ENCODE results near the gene KRT86.
"Not testable (repeated sequence)": the region's sequence is repeated elsewhere in the genome, so short reads cannot be mapped to it uniquely, and the experiment has no call there.

The KRT86 gene

DNA sequence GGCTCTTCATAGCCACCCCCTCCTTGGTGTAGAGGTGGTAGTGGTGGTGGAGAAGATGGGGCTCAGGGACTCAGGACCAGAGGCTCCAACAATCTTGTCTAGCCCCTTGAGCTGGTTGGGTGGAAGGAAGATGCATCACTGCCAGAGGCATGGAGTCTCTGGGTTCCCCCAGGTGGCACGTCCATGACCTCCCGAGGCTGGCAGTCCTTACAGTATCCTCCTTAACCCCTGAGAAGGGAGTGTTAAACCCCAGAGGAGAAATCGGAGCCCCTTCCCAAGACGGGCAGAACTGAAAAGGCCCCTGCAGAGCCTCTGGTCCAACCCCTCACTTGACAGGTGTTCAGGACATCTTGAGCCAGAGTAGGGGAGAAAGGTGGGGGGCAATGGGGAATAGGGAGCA is 37.6 kb downstream of the KRT86 start:
- DNase-seq = no peak

DNA sequence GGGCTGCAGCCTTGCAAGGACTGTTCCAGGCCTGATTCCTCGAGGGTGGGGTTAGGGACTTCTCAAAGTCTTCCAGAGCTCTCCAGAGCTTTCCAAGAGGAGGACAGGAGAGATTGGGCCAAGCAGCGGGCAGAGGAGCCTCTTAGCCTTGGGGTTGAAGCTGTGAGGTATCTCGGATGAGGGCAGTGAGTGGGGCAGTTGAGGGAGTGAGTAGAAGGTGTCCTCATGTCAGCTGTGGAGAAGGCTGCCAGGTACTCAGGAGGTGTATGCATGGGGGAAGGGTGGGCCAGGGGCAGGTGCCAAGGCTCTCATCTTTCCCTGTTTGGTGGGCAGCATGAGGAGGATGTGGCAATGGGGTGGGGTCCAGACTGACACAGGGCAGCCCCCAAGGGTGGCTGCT is 39.0 kb downstream of the KRT86 start:
- no peak for DNase-seq

DNA sequence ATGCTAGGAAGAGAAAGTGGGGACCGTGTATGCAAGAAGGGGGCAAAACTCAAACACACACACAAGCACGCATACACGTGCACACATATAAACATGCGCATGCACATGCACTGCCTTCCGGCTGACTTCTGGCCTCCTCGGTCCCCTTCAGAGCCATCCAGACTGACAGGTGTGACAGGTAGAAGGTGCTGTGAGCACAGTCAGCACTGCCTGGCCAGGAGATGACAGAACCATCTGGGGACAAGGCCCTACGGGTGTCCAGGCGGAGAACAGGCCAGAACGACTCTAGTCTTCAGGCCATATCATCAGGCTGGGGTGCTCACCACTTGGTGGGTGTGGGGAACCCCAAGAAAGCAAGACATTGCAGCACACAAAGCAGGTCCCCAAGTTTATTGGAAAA is 39.5 kb downstream of the KRT86 start:
- DNase-seq = no peak

DNA sequence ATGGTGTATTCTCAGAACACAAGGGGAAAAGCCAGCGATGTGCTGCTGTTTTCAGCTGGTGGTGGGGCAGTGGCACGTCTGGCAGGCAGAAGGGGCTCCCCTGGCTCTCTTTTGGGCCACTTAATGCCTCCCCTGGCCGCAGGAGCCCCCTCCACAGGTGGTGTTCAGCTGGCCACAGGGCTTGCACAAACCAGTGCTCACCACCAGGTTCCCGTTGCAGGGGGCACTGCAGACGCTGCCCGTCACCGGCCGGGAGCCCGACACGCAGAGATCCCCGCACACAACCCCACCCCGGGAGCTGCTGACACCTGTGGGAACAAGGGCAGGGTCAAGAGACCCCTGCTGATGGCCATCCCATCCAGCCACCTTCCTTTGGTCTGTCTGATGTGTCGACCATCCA is 40.1 kb downstream of the KRT86 start:
- no peak for DNase-seq

DNA sequence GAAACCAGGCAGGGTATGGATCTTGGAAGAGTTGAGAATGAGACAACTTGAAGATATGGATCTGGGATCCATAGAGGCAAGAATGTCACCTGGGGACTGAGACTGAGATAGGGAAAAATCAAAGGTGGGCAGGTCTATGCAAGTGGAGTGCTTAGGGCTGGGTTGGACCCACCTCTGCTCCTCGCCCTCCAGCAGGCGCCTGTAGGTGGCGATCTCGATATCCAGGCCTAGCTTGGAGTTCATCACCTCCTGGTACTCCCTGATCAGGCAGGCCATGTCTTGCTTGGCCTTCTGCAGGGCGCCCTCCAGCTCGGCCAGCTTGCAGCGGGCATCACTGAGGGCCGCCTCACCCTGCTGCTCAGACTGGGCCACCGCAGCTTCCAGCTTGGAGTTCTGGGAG is 41.3 kb downstream of the KRT86 start:
- not testable (repeated sequence) for DNase-seq

DNA sequence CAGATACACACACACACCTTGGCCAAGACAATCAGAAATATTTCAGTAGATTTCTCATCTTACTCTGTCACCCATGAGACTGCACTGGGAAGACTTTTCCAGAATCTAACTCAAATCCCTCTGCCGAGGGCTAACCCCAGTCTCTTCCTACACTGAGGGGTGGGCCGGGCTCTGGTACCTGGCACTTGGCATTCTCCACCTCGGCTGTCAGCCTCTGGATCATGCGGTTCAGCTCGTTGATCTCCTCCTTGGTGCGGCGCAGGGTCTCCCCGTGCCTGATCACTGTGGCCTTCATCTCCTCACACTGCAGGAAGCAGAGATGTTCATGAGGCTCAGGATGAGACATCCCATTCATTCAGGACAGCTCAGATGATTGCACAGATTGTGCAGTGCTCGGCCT is 41.8 kb downstream of the KRT86 start:
- DNase-seq = no peak

DNA sequence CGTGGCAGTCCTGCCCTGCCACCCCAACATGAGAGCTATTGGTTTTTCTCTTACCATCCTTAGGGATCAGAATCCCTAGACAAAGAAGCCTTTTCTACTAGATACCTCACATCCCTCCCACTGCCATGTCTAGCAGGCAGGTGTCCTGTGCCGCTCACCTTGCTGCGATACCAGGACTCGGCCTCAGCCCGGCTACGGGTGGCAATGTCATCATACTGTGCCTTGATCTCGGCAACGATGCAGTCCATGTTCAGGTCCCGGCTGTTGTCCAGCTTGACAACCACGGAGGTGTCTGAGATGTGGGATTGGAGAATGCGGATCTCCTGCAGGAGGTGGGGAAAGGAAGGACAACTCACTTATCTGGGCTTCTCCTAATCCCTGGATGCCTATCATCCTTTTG is 42.3 kb downstream of the KRT86 start:
- DNase-seq = no peak

DNA sequence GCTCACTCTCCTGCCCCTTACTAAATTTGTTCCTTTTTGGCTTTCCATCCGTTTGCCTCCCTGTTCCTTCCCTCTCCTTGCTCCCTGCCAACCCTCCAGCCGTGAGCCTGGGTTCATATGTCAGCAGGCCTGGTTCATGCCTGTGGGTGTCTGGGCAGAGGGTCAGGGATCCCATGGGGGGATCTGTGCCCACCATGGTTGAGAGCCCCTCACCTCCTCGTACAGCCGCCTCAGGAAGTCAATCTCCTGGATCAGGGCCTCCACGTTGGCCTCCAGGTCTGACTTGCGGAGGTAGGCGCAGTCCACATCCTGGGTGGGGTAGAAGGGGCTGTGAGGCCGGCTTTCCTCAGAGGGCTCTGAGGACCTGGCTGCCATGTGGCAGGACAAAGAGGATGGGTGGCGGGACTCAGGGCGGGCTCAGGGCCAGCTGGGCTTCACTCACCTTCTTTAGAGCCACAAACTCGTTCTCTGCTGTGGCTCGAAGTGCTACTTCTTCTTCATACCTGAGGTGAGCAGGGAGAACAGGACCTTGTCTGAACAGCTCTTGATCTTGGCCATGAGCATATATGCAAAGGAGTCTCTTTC is 43.1 kb downstream of the KRT86 start:
- DNase-seq = no peak

DNA sequence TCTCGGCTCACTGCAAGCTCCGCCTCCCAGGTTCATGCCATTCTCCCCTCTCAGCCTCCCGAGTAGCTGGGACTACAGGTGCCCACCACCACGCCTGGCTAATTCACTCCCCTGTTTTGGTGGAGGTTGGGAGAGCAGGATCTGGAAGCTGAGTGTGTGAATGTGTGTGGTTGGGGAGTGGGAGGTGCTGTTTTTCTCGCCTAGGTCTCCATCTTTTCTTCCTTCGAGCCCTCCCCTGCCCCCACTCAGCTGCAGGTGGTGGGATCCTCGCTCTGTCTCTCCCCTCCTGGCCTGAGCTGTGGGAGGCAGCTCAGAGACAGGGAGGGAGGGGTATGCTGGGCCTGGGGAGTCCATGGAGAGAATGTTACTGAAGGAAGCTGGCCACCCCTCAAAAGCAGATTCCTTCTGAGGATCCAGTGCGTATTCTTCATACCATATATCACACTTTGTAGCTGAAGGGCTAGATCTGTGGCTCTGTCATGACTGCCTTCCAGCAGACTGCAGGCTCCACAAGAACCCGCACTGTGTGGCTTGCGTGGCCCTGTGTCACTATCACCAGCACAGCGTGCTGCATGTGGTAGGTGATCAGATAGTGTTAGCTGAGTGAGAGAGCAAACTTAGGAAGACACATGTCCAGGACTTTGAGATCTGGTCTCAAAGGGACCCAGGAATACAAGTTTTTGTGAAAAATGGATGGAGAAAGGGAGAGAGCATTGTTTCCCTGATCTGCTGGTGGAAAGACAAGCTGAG is 44.0 kb downstream of the KRT86 start:
- DNase-seq = no peak

DNA sequence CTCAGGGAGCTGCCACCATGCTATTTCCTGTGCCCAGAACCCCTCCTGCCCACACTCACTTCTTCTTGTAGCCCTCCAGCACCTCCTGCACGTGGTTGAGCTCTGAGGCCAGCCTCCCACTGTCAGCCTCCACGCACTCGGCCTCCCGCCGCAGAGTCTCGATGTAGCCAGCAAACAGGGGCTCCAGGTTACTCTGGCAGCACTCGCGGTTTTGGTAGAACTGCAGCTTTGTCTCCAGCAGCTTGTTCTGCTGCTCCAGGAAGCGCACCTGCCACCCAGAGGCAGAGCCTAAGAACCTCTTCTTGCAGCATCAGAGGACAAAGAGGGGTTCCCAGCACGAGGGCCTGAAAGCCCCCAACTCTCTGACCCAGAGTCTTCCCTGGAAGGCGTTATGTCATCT is 44.7 kb downstream of the KRT86 start:
- no peak for DNase-seq

DNA sequence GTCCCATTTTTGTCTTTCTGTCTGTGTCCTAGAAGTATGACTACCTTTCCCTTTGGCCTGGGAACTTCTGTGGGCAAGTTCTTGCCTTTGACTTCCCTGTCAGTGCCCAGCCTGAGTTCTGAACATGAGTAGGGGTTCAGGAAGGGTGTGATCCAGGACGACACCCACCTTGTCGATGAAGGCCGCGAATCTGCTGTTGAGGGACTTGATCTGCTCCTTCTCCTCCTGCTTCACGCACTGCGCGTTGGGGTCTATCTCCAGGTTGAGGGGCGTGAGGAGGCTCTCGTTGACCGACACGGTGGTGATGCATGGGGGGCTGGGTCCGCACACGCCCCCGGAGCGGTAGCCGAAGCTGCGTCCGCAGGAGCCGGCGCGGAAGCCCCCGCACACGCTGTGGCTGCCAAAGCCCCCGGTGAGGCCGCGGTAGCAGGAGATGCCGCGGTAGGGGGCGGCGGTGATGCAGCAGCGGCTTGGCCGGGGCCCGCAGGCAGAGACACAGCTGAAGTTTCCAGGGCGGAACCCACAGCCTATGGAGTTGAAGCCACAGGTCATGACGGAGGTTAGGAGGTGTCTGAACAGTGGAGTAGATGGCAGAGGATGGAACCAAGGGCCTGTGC is 46.4 kb downstream of the KRT86 start, which contains the start of gene KRT83:
Gene KRT83 (minus strand): TSS at position 615 of the 617 bp plus-strand sequence. CDS start 63 bp downstream, at position 552.
- no peak for DNase-seq

DNA sequence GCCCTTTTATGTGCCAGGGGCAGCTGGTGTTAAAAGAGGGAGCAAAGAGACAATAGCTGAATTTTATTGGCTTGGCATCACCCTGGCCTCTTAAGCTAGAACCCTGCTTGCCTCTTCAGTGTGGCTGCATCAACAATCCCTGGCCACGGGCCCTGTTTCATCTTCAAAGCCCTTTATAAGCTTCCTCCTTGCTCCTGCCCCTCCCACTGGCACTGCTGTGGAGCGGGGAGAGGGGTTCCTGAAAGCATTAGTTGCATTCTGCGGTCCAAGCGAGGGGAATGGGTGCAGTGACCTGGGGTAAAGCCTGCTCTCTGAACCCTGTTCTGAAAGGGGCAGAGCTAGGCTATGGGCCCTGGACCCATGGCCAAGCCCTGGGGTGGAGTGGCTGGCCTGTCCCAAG is 47.0 kb downstream of the KRT86 start:
- DNase-seq = peak in 24 of 56 donors; percentile 2 to 59 (median 24)

DNA sequence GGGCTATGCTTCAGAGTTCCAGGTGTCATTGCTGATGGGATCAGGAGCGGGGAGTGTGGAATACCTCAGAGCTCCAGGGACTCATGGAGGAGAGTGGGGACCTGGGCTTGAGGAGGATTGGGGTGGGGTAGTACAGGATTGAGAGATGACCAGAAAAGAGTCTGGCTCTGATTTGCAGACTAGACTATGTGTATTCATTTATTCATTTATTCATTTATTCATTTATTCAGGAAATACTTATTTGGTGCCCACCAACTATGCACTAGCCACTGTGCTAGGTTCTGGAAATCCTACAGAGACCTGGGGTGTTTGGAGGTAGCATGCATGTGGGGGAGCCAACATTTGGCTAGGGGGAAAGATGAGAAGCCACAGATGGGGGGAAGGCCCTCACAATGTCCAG is 47.6 kb downstream of the KRT86 start:
- DNase-seq = no peak

DNA sequence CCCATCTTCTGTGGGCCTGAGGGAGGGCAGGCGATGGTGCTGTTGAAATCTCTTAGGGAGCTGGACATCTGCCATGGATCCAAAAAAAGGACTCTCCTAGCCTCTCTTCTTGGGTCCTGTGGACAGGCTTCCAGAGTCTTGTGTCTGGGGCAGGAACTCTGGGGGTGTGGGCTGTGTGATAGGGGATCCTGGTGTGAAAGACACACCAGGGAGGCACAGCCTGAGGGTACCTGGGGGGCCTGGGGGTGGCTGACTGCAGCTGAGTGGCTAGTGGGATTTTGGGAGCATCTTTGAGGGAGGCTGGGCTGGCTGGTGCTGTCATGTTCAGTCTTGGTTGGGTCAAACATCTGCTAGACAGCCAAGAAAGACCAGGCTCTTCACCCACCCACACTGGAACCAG is 48.6 kb downstream of the KRT86 start:
- DNase-seq = no peak

DNA sequence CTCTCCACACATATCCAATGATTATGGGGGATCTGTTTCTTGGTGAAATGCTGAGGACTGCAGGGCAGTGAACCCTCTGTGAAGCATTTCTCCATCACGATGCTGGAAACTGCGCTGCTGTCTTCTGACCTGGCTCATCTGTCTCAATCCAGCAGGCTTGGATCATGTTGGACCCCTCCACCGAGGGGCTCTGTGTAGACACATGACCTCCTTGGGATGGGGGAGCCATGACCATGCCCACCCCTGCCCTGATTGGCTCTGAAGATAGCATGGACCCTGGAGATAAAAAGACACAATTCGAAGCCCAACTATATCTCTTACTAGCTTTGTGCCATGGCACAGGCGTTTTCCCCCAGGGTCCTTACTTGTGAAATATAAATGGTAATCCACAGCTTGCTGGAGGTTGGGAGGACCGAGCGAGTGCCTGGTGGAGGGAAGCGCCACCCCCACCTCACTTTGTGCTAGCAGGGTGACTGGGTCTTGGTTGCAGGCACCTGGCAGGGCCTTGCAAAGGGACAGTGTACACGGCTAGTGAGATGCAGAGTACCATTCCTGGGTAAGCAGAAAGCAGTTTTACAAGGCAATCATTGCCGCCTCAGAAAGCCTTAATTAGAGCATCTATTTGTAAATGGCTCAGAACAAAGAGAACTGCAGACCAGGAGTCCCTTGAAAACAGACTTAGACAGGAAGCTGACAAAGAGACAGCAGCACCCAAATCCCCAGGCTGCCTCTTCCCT is 49.1 kb downstream of the KRT86 start:
- no peak for DNase-seq

DNA sequence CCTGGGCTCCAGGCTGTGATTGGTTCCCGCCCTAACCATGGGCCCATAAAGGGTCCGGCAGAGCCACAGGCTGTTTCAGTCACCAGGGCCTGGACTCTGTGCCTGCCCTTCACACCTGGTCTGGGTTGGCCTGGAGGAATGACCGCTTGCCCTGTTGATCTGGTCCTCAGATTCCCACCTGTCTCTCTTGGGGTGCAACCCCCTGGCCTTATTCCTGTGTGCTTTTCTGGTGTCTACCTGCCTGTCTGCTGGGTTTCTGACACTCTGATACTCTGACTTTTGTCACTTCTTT is 49.7 kb downstream of the KRT86 start:
- no peak for DNase-seq

DNA sequence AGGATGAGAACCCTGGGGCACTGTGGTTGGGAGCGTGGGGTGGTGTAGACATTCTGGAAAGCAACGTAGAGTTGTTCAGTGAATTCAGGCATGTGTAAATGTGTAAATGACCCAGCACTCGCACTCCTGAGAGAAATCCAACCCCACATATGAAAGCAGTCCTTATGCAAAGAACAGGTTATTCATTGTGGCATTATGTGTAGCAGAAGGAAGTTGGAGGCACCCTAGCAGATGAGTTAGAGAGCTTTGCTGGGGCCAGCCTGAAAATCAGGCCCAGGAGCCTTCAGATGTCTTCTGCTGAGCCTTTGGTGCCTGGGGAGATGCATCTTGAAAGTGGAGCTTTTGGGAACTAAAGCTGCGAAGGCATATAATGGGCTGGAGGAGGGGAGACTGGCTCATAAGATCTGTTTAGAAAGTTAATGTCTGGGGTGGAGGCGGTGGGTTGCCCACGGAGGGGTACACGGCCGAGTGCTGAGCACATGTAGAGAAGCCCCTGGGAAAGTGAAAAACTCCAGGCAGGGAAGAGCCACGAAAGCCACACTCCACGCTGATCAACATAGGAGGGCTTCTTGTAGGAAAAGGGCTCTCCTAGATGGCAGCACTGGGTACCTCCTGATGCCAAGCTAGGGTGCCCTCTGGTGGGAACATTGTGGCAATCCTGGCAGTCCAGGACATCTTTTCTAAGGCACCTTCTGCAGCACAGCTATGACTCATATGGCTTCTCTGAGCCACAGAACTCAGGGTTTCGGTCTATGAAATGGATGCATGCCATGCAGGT is 52.8 kb downstream of the KRT86 start:
- peak in 52 of 56 donors; percentile 8 to 82 (median 44) for DNase-seq

DNA sequence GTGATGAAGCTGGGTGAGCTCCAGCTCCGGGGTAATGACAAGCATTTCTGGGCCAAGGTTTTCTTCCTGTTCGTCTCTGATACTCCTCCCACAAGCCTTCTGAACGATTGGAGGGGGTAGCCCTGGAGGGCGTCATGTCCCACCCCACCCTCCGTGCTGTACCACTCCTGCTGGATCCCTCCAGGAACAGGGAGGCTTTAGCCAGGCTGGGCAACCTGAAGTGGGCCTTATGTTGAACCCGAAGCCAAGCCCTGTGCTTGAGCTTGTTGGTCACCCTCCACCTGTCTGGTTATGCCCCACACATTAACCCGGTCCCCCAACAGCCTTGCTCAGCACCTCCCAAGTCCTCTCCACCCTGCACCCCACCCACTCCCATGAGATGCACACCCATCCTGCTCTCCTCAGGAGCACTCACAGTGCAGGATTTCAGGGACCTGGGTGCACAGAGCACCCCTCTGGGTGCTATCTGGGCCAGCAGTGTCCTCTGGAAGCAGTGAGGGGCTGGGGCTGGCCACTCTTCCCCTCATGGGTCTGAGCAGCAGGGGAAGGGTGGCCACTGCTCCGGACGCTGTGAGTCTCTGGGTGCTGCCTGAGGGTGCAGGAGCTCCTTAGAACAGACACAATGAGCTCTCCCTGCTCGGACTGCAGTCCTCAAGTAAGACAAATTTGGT is 53.5 kb downstream of the KRT86 start:
- no peak for DNase-seq

DNA sequence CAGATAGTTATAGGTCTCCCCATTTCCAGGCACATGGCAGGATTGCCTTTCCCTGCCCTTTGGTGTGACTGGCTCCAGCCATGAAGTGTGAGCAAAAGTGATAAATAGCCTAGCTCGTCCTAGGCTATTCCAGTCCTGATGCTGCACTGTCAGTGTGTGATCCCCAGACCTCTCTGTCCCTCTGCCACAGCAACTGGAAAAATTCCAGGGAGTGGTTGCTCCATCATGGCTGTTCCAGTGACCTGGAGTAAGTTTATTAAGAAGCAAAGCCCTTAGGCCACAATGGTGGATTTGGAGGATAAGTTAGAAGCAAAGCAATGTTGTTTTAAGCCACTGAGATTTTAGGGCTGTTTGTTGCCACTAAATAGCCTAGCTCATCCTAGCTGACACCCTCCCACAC is 56.6 kb downstream of the KRT86 start:
- no peak for DNase-seq

DNA sequence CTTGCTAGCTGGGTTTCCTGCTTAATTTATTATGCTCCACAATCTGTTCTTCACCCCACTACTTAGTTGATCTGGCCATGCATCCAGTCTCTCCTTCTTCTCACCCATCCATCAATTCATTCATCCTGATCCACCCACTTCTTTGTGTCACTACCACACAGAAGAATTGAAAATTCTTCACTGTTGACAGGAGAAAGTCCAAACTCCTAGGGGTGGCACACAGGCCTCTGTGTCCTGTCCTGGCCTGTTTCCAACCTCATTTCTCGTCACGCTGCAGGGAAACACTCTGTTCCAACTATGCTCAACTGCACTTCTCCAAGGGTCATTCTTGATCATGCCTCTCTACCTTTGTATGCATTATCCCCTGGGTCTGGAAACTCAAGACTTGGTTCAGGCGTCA is 57.4 kb downstream of the KRT86 start:
- no peak for DNase-seq

DNA sequence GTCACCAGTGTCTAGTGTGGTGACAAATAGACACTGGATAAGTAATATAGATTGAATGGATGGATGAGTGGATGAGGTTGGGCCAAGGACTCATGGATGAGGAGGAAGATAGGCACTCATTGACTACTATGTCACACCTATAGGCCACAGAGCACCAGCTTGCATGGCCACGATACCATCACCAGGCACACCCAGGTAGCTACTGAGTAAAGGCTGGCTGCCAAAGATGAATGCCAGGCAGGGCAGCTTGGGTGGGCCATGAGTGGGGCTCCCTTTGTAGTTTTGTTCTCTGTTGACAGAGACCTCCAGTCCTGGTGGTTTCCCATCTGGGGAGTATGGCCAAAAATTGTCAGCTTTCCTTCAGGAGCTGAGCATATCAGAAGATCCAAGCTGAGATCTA is 57.9 kb downstream of the KRT86 start:
- no peak for DNase-seq

Measured in nucleus accumbens (tissue), 56 donors.